Activated gamma-delta T cell treated with Interleukin-2 at 50 U/mL for 16 hours (primary cell): Measurements from ENCODE around the gene CHIA.

ENCODE experiments used
- DNase-seq: peaks from one replicate; pipeline ENCODE4 v3.0.0-alpha.2; 2020

Gene CHIA

GRCh38 chr1:111369645-111370044, 79.0 kb downstream of the CHIA start:
- DNase-seq: no peak
